Measurements from ENCODE around the gene POU5F1. TPM values are rescaled to one million over a fixed set of nuclear protein-coding genes. Genes with fewer than 3 reads are reported as not detected.
A peak's percentile ranks its signal among the peaks of the same experiment; 100 is the strongest.

Gene POU5F1
- total and polyA plus RNA-seq, 2 of the 4 experiments (the other 2 are of a cell fraction) = not detected

GRCh38 chr6:31122791-31123706 lies 47.4 kb downstream of the POU5F1 start:
- Histone ChIP-seq H2AFZ (replicated peaks; ENCODE audit: low read length, poor library complexity) (peak overlapping the region; percentile 48), H3K4me2 (ENCODE audit: low read depth, low read length) (no peak overlapping the region), H2AK9ac (replicated peaks; ENCODE audit: low read depth, low read length, poor library complexity) (peak overlapping the region; percentile 58), H3K27ac (ENCODE audit: insufficient read depth, low read length) (no peak overlapping the region), H4K20me1 (ENCODE audit: insufficient read depth, low read length) (no peaks in the 10 kb centered on the region), H2BK15ac (ENCODE audit: low read depth, low read length) (no peak overlapping the region), H4K8ac (ENCODE audit: low read depth in 2 of 2, low read length in 2 of 2) (no peak overlapping the region), H3K9ac (ENCODE audit: low read depth, low read length) (no peak overlapping the region), H3K4me1 (ENCODE audit: control insufficient read depth, insufficient read depth, low read length) (peaks cover 2% of the 10 kb centered on the region; the same call in 1 of the 2 replicates), H3K4me3 (ENCODE audit: insufficient read depth, low read depth, low read length) (no peak overlapping the region), H3K9me3 (ENCODE audit: control insufficient read depth, insufficient read depth, low read length) (no peaks in the 10 kb centered on the region), H3K23ac (ENCODE audit: low read depth, low read length) (no peak overlapping the region), H3K36me3 (ENCODE audit: control insufficient read depth, insufficient read depth, low read length) (no peaks in the 10 kb centered on the region), H3K9me1 (ENCODE audit: insufficient read depth, low read length) (no peaks in the 10 kb centered on the region), H4K5ac (ENCODE audit: low read depth, low read length) (no peak overlapping the region), H3K4ac (ENCODE audit: low read depth, low read length) (no peak overlapping the region), H2BK20ac (ENCODE audit: low read depth, low read length) (no peak overlapping the region), H3K79me1 (ENCODE audit: low read depth in 1 of 2, low read length in 2 of 2) (no peaks in the 10 kb centered on the region), H3K14ac (replicated peaks; ENCODE audit: low read depth, low read length) (no peak overlapping the region), H4K91ac (ENCODE audit: insufficient read depth, low read depth, low read length) (no peak overlapping the region; the same call in 1 of the 2 replicates), H3K56ac (ENCODE audit: extremely low read depth, insufficient read depth, low read length) (no peak overlapping the region), H3K27me3 (ENCODE audit: control insufficient read depth, insufficient read depth, low read length) (peaks cover 3% of the 10 kb centered on the region; the same call in 1 of the 2 replicates), H3K18ac (ENCODE audit: low read depth, low read length) (no peak overlapping the region), H2BK5ac (ENCODE audit: low read depth, low read length, poor library complexity, severe bottlenecking) (no peak overlapping the region), H2BK120ac (ENCODE audit: low read depth, low read length) (no peak overlapping the region), H2AK5ac (ENCODE audit: low read depth, low read length) (peak overlapping the region; percentile 25; the same call in 1 of the 2 replicates)
- POLR2A ChIA-PET (ENCODE audit: unreplicated experiment) = no interaction called here
- WGBS, 2 experiments (ENCODE audit: extremely low coverage in 2 of 2, insufficient read length in 1 of 2) = 9% methylated on average over 6 of the region's 16 CpGs; no CpG with 5 or more reads in 1 of the 2 experiments
- peak; percentile 76 for DNase-seq
- BruUV-seq (replicated peaks) = no TSS peak
- dilution Hi-C loops (cut with HindIII; ENCODE audit: low sequenced_read_pairs, unreplicated experiment) (no loop called here), intact Hi-C loops (cut with micrococcal nuclease) (no loop called here), in situ Hi-C loops (cut with MboI; ENCODE audit: low sequenced_read_pairs) (no loop called here)
- CTCF ChIA-PET = no interaction called here
- ATAC-seq (ENCODE audit: low read depth) = peak; percentile 73
- TF ChIP-seq USF2 (IDR thresholded peaks at IDR 0.05; ENCODE audit: low read depth, low read length) (peak; percentile 68; the same call in 1 of the 2 replicates), NFE2L2 (IDR thresholded peaks at IDR 0.05; ENCODE audit: low read depth, low read length) (no peak), SMC3 (IDR thresholded peaks at IDR 0.05; ENCODE audit: low read depth, low read length) (no peak), MXI1 (IDR thresholded peaks at IDR 0.05; ENCODE audit: borderline replicate concordance, low read depth, low read length) (peak; percentile 62; the same call in 1 of the 2 replicates), CHD1 (IDR thresholded peaks at IDR 0.05; ENCODE audit: low read depth, low read length) (no peak), POLR2A (IDR thresholded peaks at IDR 0.05; ENCODE audit: low read depth, low read length) (no peak)
